DMS79 (cell line): Measurements from ENCODE around the gene RNF113A.
"Not testable (repeated sequence)": the region's sequence is repeated elsewhere in the genome, so short reads cannot be mapped to it uniquely, and the experiment has no call there.

ENCODE experiments used
- DNase-seq: peaks from one replicate; lab custom pipeline; 2025; lab: John Stamatoyannopoulos, UW

The RNF113A gene

DNA sequence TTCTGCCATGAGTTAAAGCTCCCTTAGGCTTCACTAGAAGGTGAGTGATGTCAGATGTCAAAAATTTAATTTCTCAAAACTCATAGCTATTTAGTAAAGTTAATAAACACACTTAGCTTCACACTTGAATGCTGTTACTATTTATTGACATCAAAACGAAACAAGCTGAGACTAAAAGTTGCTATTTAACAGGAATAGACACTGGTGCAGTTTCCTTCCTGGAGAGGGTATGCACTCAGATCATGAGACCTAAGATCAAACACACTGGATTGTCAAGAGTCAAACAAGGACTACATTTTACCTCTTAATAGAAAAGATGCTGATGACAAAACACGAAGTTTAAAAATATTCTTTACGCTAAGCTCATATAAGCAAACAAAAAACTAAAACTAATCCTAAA, 37.6 kb downstream of the RNF113A start:
- DNase-seq: no peak

DNA sequence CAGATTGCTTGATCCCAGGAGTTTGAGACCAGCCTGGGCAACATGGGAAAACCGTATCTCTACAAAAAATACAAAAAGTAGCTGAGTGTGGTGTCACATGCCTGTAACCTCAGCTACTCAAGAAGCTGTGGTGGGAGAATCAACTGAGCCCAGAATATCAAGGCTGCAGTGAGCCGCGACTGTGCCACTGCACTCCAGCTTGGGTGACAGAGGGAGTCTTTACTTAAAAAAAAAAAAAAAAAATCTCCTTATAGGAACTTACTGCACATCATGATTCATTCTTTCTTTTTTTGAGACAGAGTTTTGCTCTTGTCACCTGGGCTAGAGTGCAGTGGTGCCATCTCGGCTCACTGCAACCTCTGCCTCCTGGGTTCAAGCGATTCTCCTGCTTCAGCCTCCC, 43.1 kb downstream of the RNF113A start:
- DNase-seq: no peak

- no peak for DNase-seq
Measured at GRCh38 chrX:119826399-119826959, 45.1 kb downstream of the RNF113A start.

DNA sequence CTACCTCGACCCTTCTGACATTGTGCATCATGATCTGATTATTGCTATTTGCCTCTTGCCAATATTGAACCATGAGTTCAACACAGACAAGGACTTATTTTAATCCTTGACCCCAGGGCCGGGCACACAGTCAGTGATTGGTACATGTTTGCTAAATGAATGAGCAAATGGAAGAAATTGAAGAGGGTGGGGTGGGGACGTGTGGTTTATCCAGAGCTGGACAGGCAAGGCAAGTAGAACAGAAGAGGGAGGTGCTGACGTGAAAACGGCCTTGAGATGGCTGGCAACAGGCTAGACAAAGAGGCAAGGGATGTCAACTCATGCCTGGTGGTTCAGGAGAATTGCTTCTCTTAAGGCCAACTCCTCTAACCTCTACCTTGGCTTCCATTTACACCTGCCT, 47.3 kb downstream of the RNF113A start:
- DNase-seq: not testable (repeated sequence)

DNA sequence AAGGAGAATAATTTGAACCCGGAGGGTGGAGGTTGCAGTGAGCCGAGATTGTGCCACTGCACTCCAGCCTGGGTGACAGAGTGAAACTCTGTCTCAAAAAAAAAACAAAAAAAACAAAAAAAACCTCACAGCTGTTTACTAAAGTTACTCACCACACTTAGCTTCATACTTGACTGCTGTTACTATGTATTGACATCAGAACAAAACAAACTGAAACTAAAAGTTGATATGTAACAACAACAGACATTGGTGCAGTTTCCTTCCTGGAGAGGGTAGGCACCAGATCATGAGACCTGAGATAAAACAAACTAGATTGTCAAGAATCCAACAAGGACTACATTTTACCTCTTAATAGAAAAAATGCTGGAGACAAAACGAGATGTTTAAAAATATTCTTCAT, 49.8 kb downstream of the RNF113A start:
- not testable (repeated sequence) for DNase-seq
